GM20000 (cell line): ENCODE measurements around the gene FABP7.
"Not testable (repeated sequence)": the region's sequence is repeated elsewhere in the genome, so short reads cannot be mapped to it uniquely, and the experiment has no call there.

Experiments used
- DNase-seq: peaks from one replicate; pipeline ENCODE4 v3.0.0; 2012; ENCODE audit warnings: low spot score
- CTCF ChIP-seq: IDR thresholded peaks from 2 replicates; pipeline ENCODE4 v1.5.1; 2012; ENCODE audit warnings: mild to moderate bottlenecking, control low read depth; ENCODE audit errors: extremely low read depth, missing control alignments

The FABP7 gene

GRCh38 chr6:122736616-122737015 is 42.9 kb upstream of the FABP7 start:
- no peak for TF ChIP-seq CTCF
- DNase-seq = no peak

GRCh38 chr6:122740091-122740490 is 39.4 kb upstream of the FABP7 start:
- DNase-seq = no peak
- TF ChIP-seq CTCF = no peak

GRCh38 chr6:122740936-122741335 is 38.6 kb upstream of the FABP7 start:
- no peak for DNase-seq
- no peak for TF ChIP-seq CTCF

DNA sequence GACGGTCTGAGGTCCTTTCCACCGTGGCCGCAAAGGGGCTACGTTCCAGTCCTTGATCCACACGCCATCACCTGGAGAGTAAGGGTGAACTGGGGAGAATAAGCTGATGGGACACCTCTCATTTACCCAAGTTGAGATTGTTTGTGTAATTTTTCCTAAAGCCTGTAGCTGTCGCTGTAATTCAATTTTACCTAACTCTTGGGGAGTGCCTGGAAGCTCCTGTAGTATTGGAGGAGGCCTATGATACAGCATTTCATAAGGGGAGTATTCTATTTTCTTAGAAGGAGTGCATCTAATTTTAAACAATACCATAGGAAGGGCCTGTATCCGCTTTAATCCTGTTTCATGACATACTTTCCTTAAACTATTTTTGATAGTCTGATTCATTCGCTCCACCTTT is 35.3 kb upstream of the FABP7 start:
- TF ChIP-seq CTCF = peak; percentile 3
- DNase-seq = not testable (repeated sequence)

DNA sequence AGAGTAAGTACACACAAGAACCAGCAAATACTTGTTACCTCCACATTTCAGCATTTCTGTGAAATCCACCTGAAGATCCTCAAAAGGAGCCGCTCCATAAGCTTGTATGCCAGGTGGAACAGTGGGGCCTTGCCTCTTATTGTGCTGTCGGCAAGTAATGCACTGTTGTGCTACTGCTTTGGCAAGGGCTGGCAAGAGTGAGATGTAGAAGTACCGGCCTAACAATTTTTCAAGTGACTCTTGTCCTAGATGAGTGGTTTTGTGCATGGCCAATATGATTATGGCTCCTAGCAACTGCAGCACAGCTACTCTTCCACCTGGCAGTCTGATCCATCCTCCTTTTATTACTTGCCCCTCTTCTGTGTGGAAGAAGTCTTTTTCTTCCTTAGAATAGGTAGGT is 34.7 kb upstream of the FABP7 start:
- not testable (repeated sequence) for DNase-seq

DNA sequence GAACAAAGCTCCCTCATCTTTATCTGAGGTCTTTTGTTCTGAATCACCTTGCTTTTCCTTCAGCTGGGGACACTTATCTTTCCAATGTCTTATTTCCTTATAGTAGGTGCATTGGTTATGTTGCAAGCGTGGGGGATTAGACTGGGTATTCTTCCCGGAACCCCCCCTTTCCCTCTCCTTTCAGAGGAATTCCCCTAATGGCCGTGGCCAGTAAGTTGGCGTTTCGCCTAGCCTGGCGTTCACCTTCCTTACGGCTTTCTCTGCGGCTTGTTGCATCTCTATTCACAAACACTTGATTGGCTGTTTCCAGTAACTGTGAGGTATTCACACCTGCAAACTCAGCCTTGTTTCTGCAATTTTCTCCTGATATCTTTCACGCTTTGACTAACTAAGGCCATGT is 32.8 kb upstream of the FABP7 start:
- TF ChIP-seq CTCF = no peak
- no peak for DNase-seq

- no peak for TF ChIP-seq CTCF
- no peak for DNase-seq
Observed at GRCh38 chr6:122747573-122747972, 31.9 kb upstream of the FABP7 start.

DNA sequence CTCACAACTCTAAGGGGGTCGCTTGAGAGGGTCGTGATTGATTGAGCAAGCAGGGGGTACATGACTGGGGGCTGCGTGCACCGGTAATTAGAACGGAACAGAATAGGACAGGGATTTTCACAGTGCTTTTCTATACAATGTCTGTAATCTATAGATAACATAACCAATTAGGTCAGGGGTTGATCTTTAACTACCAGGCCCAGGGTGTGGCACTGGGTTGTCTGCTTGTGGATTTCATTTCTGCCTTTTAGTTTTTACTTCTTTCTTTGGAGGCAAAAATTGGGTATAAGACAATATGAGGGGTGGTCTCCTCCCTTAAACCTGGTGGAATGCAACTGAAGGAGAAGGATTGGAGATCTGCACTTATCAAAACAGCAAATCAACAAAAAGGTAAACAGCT is 30.6 kb upstream of the FABP7 start:
- DNase-seq = not testable (repeated sequence)
